A549 (cell line): Measurements from ENCODE around the gene SRF. TPM values are rescaled to one million over a fixed set of nuclear protein-coding genes. Genes with fewer than 3 reads are reported as not detected.

Experiments
- ATAC-seq, 2 experiments: fragments of 200-7000 bp in 1 of 2; fragments of >200 bp in 1 of 2; cut with Nextera tagmentation in 1 of 2; cut with Tn5 transposase in 1 of 2; 3 replicates each; pipeline versions ENCODE4 v1.8.0 to v1.9.1; 2018 to 2020; ENCODE audit warnings: mild to moderate bottlenecking in 1 of 2, moderate library complexity in 1 of 2
- CTCF ChIA-PET: fragments of 300-600 bp; sonication (Branson Sonifier 250); formaldehyde crosslinking; extraction: SDS; loops from one replicate; lab custom pipeline; 2021; ENCODE audit warnings: antibody characterized with exemption, inconsistent platforms; lab: Yijun Ruan, JAX
- POLR2A ChIA-PET: fragments of 350-600 bp; formaldehyde crosslinking; extraction: SDS; loops from one replicate; lab custom pipeline; 2021; ENCODE audit warnings: antibody characterized with exemption, inconsistent platforms; lab: Yijun Ruan, JAX
- DNase-seq, 2 experiments: peaks; one replicate each; pipeline versions ENCODE4 v3.0.0 to v3.0.0-alpha.2; 2011 to 2016; ENCODE audit warnings: low read depth in 1 of 2, low spot score in 1 of 2
- FAIRE-seq: peaks from 2 replicates; lab custom pipeline; 2011; peaks lifted over from hg19 to GRCh38; lab: Jason Lieb, UNC
- H3K27ac ChIP-seq, 2 experiments: fragments of >200 bp; sonication (Bioruptor Twin); formaldehyde crosslinking; 3 replicates each; pipeline ENCODE4 v1.5.1; 2016 to 2017
- H3K4me1 ChIP-seq: fragments of >200 bp; sonication (Bioruptor Twin); formaldehyde crosslinking; 3 replicates; pipeline ENCODE4 v1.6.1; 2016
- H3K4me2 ChIP-seq: fragments of >200 bp; sonication (Bioruptor Twin); formaldehyde crosslinking; 3 replicates; pipeline ENCODE4 v1.6.1; 2016
- H3K4me3 ChIP-seq: fragments of >200 bp; sonication (Bioruptor Twin); formaldehyde crosslinking; 3 replicates; pipeline ENCODE4 v1.5.1; 2016
- H3K9me3 ChIP-seq: fragments of >200 bp; sonication (Bioruptor Twin); formaldehyde crosslinking; 3 replicates; pipeline ENCODE4 v1.6.1; 2016
- CHD2 ChIP-seq: fragments of 150-350 bp; IDR thresholded peaks from 2 replicates; pipeline ENCODE4 v1.6.1; 2014; ENCODE audit warnings: low read length; ENCODE audit not compliant: partially characterized antibody
- GATA3 ChIP-seq: IDR thresholded peaks from 2 replicates; pipeline ENCODE4 v1.6.1; 2012; ENCODE audit warnings: borderline replicate concordance
- HDAC2 ChIP-seq: fragments of 200-600 bp; sonication (generic); IDR thresholded peaks from 2 replicates; pipeline ENCODE4 v1.6.1; 2016
- KDM1A ChIP-seq: fragments of 200-600 bp; sonication (generic); IDR thresholded peaks from 2 replicates; pipeline ENCODE4 v1.6.1; 2016; ENCODE audit warnings: low read depth, mild to moderate bottlenecking
- MAFK ChIP-seq: fragments of 450-650 bp; IDR thresholded peaks from 2 replicates; pipeline ENCODE4 v1.6.1; 2014; ENCODE audit not compliant: partially characterized antibody
- MAZ ChIP-seq: fragments of 150-350 bp; IDR thresholded peaks from 2 replicates; pipeline ENCODE4 v1.6.1; 2014; ENCODE audit warnings: antibody characterized with exemption, low read depth, low read length, borderline replicate concordance
- MYC ChIP-seq: IDR thresholded peaks from 2 replicates; pipeline ENCODE4 v1.6.1; 2012; ENCODE audit warnings: mild to moderate bottlenecking, inconsistent platforms, low read length, improper control_type of control experiment, borderline replicate concordance
- NR3C1 ChIP-seq: fragments of >200 bp; sonication (Bioruptor Twin); formaldehyde crosslinking; IDR thresholded peaks from 3 replicates; pipeline ENCODE4 v1.6.1; 2017
- RAD21 ChIP-seq, 2 experiments: fragments of >200 bp in 1 of 2; sonication (Bioruptor Twin) in 1 of 2; formaldehyde crosslinking in 1 of 2; IDR thresholded peaks in 1 of 2; conservative IDR thresholded peaks in 1 of 2; 2 replicates in 1 of 2; 3 replicates in 1 of 2; pipeline ENCODE4 v1.6.1; 2012 to 2018; ENCODE audit warnings: inconsistent platforms in 1 of 2
- RARB ChIP-seq: fragments of 250-450 bp; sonication (Bioruptor Pico); IDR thresholded peaks from 2 replicates; pipeline ENCODE4 v1.8.0; 2021; ENCODE audit warnings: mild to moderate bottlenecking, moderate library complexity
- RNF2 ChIP-seq: fragments of 200-600 bp; sonication (generic); IDR thresholded peaks from 2 replicates; pipeline ENCODE4 v1.6.1; 2016; ENCODE audit warnings: low read depth, mild to moderate bottlenecking, antibody characterized with exemption, moderate library complexity, borderline replicate concordance
- SMC3 ChIP-seq: fragments of >200 bp; sonication (Bioruptor Twin); formaldehyde crosslinking; IDR thresholded peaks from 3 replicates; pipeline ENCODE4 v1.6.1; 2018; ENCODE audit warnings: inconsistent platforms
- TP53 ChIP-seq: fragments of 250-450 bp; sonication (Bioruptor Pico); IDR thresholded peaks from 2 replicates; pipeline ENCODE4 v1.5.0; 2021; ENCODE audit warnings: mild to moderate bottlenecking, moderate library complexity
- USF2 ChIP-seq: fragments of 450-650 bp; IDR thresholded peaks from 2 replicates; pipeline ENCODE4 v1.6.1; 2014; ENCODE audit warnings: antibody characterized with exemption
- ZFP36 ChIP-seq: fragments of 450-650 bp; IDR thresholded peaks from 2 replicates; pipeline ENCODE4 v1.6.1; 2014; ENCODE audit warnings: borderline replicate concordance; ENCODE audit not compliant: partially characterized antibody
- ZSCAN20 ChIP-seq: fragments of 250-450 bp; sonication (Bioruptor Pico); IDR thresholded peaks from 2 replicates; pipeline ENCODE4 v1.8.0; 2022; ENCODE audit warnings: mild to moderate bottlenecking, moderate library complexity
- WGBS: methylation state at CpG from one replicate; pipeline ENCODE4 v1.1.6; 2017; ENCODE audit errors: missing lambda C conversion rate; 5-methylcytosine and 5-hydroxymethylcytosine counted together
- polyA plus RNA-seq, 4 experiments: library from polyadenylated mRNA; depleted of rRNA in 3 of 4; stranded (reverse); fragments of >200 nt; fragmentation: RNase III in 1 of 4; extraction: RNeasy Plus Mini Kit Qiagen cat#74134 plus additional on column Dnase treatment in 1 of 4; gene quantifications; 2 replicates in 3 of 4; 3 replicates in 1 of 4; pipeline ENCODE4 v1.2.3, GENCODE V29; 2011 to 2017
- TF ChIP-seq, protein P1 (sequence below): IDR thresholded peaks from 2 replicates; pipeline ENCODE4 v1.6.1; 2012
- TF ChIP-seq, protein P2 (sequence below): fragments of 200-600 bp; sonication (generic); IDR thresholded peaks from 2 replicates; pipeline ENCODE4 v1.6.1; 2016; ENCODE audit warnings: antibody characterized with exemption, mild to moderate bottlenecking, moderate library complexity
- TF ChIP-seq, protein P3 (sequence below): fragments of >200 bp; sonication (Bioruptor Twin); formaldehyde crosslinking; IDR thresholded peaks from 3 replicates; pipeline ENCODE4 v1.5.1; 2016

SRF gene
- polyA plus RNA-seq, 2 of the 4 experiments (the other 2 are of a cell fraction), result 14.0 to 16.7 TPM

DNA sequence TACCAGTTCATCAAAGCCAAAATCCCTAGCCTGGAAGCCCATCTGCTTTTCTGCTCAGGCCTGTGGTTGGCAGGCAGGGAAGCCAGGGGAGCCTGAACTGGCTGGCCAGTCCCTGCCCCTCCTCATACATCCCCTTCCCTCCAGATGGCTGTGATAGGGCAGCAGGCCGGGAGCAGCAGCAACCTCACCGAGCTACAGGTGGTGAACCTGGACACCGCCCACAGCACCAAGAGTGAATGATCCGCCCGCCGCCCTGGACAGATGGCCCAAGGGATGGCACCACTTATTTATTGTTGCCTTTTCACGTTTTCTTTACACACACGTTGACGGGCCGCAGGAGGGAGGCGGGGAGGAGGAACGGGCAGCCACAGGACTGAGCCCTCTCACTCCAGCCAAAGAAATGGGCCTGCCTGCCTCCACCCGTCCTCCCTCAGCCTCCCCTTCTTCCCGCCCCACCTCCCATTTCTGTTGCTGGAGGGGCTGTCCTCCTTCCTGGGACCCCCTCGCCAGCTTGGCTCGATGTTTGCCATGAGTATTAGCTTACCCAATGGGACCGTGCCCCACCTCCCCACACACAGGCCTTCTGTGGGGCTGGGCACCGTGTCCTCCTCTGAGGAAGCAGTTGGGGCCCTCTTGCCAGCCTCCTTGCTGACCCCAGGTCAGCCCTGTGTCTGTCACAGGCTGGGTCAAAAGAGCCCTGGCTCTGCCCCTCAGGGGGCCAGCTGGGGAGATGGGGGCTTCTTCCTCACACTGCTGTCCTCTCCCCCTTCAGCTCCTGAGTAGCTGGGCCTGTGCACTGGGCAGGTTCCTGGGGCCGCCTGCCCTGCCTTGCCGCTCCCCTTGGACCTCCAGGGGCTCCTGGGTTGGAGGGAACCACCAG lies 8.1 kb downstream of the SRF start:
- TF ChIP-seq, protein P1, sequence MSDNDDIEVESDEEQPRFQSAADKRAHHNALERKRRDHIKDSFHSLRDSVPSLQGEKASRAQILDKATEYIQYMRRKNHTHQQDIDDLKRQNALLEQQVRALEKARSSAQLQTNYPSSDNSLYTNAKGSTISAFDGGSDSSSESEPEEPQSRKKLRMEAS, result no peak
- TF ChIP-seq ZFP36 (no peak), KDM1A (no peak), CHD2 (no peak)
- TF ChIP-seq, protein P2, sequence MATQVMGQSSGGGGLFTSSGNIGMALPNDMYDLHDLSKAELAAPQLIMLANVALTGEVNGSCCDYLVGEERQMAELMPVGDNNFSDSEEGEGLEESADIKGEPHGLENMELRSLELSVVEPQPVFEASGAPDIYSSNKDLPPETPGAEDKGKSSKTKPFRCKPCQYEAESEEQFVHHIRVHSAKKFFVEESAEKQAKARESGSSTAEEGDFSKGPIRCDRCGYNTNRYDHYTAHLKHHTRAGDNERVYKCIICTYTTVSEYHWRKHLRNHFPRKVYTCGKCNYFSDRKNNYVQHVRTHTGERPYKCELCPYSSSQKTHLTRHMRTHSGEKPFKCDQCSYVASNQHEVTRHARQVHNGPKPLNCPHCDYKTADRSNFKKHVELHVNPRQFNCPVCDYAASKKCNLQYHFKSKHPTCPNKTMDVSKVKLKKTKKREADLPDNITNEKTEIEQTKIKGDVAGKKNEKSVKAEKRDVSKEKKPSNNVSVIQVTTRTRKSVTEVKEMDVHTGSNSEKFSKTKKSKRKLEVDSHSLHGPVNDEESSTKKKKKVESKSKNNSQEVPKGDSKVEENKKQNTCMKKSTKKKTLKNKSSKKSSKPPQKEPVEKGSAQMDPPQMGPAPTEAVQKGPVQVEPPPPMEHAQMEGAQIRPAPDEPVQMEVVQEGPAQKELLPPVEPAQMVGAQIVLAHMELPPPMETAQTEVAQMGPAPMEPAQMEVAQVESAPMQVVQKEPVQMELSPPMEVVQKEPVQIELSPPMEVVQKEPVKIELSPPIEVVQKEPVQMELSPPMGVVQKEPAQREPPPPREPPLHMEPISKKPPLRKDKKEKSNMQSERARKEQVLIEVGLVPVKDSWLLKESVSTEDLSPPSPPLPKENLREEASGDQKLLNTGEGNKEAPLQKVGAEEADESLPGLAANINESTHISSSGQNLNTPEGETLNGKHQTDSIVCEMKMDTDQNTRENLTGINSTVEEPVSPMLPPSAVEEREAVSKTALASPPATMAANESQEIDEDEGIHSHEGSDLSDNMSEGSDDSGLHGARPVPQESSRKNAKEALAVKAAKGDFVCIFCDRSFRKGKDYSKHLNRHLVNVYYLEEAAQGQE, result no peak
- TF ChIP-seq, all 56 proteins: peak for 0
- no peak for DNase-seq
- ChIA-PET CTCF (interaction anchor here (1.4 to 3.5 kb wide), 4 partner anchors 7 to 277 kb away, joined by 3 to 12 read pairs (median 6); partner anchors contain the start of genes SLC22A7 and SRF), POLR2A (no interaction called here)
- no peak for FAIRE-seq
- Histone ChIP-seq H3K4me3 (no peak overlapping the region), H3K9me3 (no peaks in the 10 kb centered on the region), H3K4me2 (no peak overlapping the region), H3K27ac (no peak overlapping the region), H3K4me1 (peaks cover 24% of the 10 kb centered on the region)
- WGBS, result 91% methylated on average over 15 of the region's 20 CpGs
- ATAC-seq, result no peak

DNA sequence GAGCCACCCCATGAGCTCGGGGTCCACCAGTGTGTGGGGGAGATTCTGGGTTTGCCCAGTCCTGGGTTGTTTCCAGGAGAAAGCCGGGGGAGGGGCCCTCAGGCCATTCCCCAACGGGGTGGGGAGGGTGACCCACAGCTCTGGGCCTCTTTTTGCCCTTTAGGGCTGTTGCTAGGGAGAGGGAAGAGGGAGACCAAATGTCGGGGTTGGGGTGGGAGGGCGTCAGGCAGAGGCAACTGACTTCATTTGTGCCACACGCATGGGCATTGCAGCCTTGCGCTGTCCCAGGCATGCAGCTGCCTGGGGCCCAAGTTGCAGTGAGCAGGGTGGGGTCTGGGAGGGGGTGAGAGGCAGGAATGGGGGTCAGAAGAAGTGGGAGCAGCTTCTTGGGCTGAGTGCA lies 9.0 kb downstream of the SRF start:
- peaks cover 19% of the 10 kb centered on the region for H3K4me1 ChIP-seq
- DNase-seq (no peak), ATAC-seq (no peak), FAIRE-seq (no peak)
- peak overlapping the region in 1 of 2 experiments; percentile 33; a peak in 1 of 6 replicates for H3K27ac ChIP-seq
- ChIA-PET CTCF (interaction anchor here (0.9 to 3.5 kb wide), 5 partner anchors 8 to 278 kb away, joined by 3 to 12 read pairs (median 5); partner anchors contain the start of genes DNPH1, SLC22A7 and SRF), POLR2A (no interaction called here)
- no peak overlapping the region for H3K4me2 ChIP-seq
- no peaks in the 10 kb centered on the region for H3K9me3 ChIP-seq
- H3K4me3 ChIP-seq, result no peak overlapping the region
- 85% methylated on average over 5 of the region's 7 CpGs for WGBS
- TF ChIP-seq MAZ (no peak), MAFK (no peak), RAD21 (conservative IDR thresholded peaks at IDR 0.05 in 1 of 2, IDR thresholded peaks at IDR 0.05 in 1 of 2) (no peak), GATA3 (no peak), HDAC2 (no peak), RNF2 (no peak), USF2 (no peak), ZFP36 (no peak), ZSCAN20 (CRISPR knock-in tag) (no peak), NR3C1 (no peak), RARB (no peak), MYC (no peak), SMC3 (no peak), TP53 (CRISPR knock-in tag) (no peak), CHD2 (no peak)
- TF ChIP-seq, protein P3, sequence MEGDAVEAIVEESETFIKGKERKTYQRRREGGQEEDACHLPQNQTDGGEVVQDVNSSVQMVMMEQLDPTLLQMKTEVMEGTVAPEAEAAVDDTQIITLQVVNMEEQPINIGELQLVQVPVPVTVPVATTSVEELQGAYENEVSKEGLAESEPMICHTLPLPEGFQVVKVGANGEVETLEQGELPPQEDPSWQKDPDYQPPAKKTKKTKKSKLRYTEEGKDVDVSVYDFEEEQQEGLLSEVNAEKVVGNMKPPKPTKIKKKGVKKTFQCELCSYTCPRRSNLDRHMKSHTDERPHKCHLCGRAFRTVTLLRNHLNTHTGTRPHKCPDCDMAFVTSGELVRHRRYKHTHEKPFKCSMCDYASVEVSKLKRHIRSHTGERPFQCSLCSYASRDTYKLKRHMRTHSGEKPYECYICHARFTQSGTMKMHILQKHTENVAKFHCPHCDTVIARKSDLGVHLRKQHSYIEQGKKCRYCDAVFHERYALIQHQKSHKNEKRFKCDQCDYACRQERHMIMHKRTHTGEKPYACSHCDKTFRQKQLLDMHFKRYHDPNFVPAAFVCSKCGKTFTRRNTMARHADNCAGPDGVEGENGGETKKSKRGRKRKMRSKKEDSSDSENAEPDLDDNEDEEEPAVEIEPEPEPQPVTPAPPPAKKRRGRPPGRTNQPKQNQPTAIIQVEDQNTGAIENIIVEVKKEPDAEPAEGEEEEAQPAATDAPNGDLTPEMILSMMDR, result no peak
- TF ChIP-seq, protein P1, result no peak
